Keratinocyte (primary cell): ENCODE results near the gene CRYGD. TPM values are rescaled to one million over a fixed set of nuclear protein-coding genes. Genes with fewer than 3 reads are reported as not detected.

Source experiments
- DNase-seq: peaks from one replicate; pipeline ENCODE4 v3.0.0-alpha.2; 2011; ENCODE audit warnings: low read depth, missing footprints, low spot score
- FAIRE-seq: peaks from 2 replicates; lab custom pipeline; 2011; peaks lifted over from hg19 to GRCh38; lab: Jason Lieb, UNC
- H2AFZ ChIP-seq: 2 replicates; pipeline ENCODE4 v1.6.0; 2012; ENCODE audit warnings: low read length, control low read depth, inconsistent platforms; ENCODE audit not compliant: control insufficient read depth
- H3K27ac ChIP-seq: 2 replicates; pipeline ENCODE4 v1.5.1; 2011; ENCODE audit warnings: low read length; ENCODE audit not compliant: control insufficient read depth, insufficient read depth
- H3K27me3 ChIP-seq: 3 replicates; pipeline ENCODE4 v1.6.0; 2011; ENCODE audit warnings: low read length; ENCODE audit not compliant: control insufficient read depth, insufficient read depth; ENCODE audit errors: extremely low read depth
- H3K36me3 ChIP-seq, 2 experiments: 2 replicates in 1 of 2; 3 replicates in 1 of 2; pipeline ENCODE4 v1.5.1; 2011; ENCODE audit warnings: low read length in 2 of 2, mild to moderate bottlenecking in 1 of 2; ENCODE audit not compliant: control insufficient read depth in 2 of 2, insufficient read depth in 2 of 2; ENCODE audit errors: extremely low read depth in 1 of 2
- H3K4me1 ChIP-seq: 3 replicates; pipeline ENCODE4 v1.5.1; 2011; ENCODE audit warnings: low read length; ENCODE audit not compliant: control insufficient read depth, insufficient read depth; ENCODE audit errors: extremely low read depth
- H3K4me2 ChIP-seq: 3 replicates; pipeline ENCODE4 v1.6.0; 2011; ENCODE audit warnings: low read depth, low read length; ENCODE audit not compliant: control insufficient read depth, insufficient read depth; ENCODE audit errors: extremely low read depth
- H3K4me3 ChIP-seq, 3 experiments: fragments of 200-600 bp in 1 of 3; sonication (generic) in 1 of 3; 2 replicates in 2 of 3; 3 replicates in 1 of 3; pipeline ENCODE4 v1.5.1; 2011 to 2016; ENCODE audit warnings: low read length in 3 of 3, mild to moderate bottlenecking in 3 of 3, control low read depth in 2 of 3, inconsistent platforms in 1 of 3, low read depth in 1 of 3, mixed read lengths in 1 of 3, mixed run types in 1 of 3, moderate library complexity in 1 of 3; ENCODE audit not compliant: control insufficient read depth in 2 of 3, insufficient read depth in 2 of 3; ENCODE audit errors: extremely low read depth in 1 of 3
- H3K79me2 ChIP-seq: 2 replicates; pipeline ENCODE4 v1.6.0; 2012; ENCODE audit warnings: low read length; ENCODE audit not compliant: control insufficient read depth, insufficient read depth
- H3K9ac ChIP-seq: 3 replicates; pipeline ENCODE4 v1.6.0; 2011; ENCODE audit warnings: low read length; ENCODE audit not compliant: control insufficient read depth, insufficient read depth; ENCODE audit errors: extremely low read depth
- H3K9me1 ChIP-seq: 3 replicates; pipeline ENCODE4 v1.6.0; 2011; ENCODE audit warnings: low read length; ENCODE audit not compliant: control insufficient read depth, insufficient read depth; ENCODE audit errors: extremely low read depth
- H3K9me3 ChIP-seq: 2 replicates; pipeline ENCODE4 v1.5.1; 2012; ENCODE audit warnings: low read depth, low read length; ENCODE audit not compliant: control insufficient read depth
- H4K20me1 ChIP-seq: 3 replicates; pipeline ENCODE4 v1.6.0; 2011; ENCODE audit warnings: low read length; ENCODE audit not compliant: control insufficient read depth, insufficient read depth; ENCODE audit errors: extremely low read depth
- EZH2 ChIP-seq: IDR thresholded peaks from one replicate; pipeline ENCODE4 v1.6.1; 2012; ENCODE audit warnings: inconsistent platforms, mild to moderate bottlenecking, low read length, moderate library complexity
- dilution Hi-C: fragments of 300-500 bp; cut with MboI; formaldehyde crosslinking; loops from one replicate; pipeline ENCODE4 v1.7.0; 2020; ENCODE audit warnings: low sequenced_read_pairs; ENCODE audit not compliant: extremely low pct_ligation_motif_present
- polyA plus RNA-seq, 5 experiments: library from polyadenylated mRNA; depleted of rRNA in 3 of 5; stranded (reverse) in 3 of 5; stranded (forward) in 1 of 5; unstranded in 1 of 5; fragments of >200 nt; gene quantifications; 1 replicate in 1 of 5; 2 replicates in 3 of 5; 3 replicates in 1 of 5; pipeline versions ENCODE4 v1.2.1 to v1.2.3, GENCODE V29; 2011 to 2012; ENCODE audit warnings: missing spikeins in 2 of 5, low read depth in 1 of 5, low replicate concordance in 1 of 5
- TF ChIP-seq, protein P1 (sequence below), 3 experiments: IDR thresholded peaks in 1 of 3; conservative IDR thresholded peaks in 1 of 3; optimal IDR thresholded peaks in 1 of 3; 2 replicates in 2 of 3; 3 replicates in 1 of 3; pipeline versions ENCODE3 to v1.5.1; 2011; ENCODE audit warnings: low read length in 3 of 3, mild to moderate bottlenecking in 3 of 3, moderate library complexity in 2 of 3, control low read depth in 1 of 3, inconsistent platforms in 1 of 3; ENCODE audit not compliant: insufficient read depth in 2 of 3; ENCODE audit errors: extremely low read depth in 1 of 3

The CRYGD gene
- polyA plus RNA-seq, 1 donor (not counting 4 experiments of a cell fraction or from before 2014, with no cell fraction given), result not detected

DNA sequence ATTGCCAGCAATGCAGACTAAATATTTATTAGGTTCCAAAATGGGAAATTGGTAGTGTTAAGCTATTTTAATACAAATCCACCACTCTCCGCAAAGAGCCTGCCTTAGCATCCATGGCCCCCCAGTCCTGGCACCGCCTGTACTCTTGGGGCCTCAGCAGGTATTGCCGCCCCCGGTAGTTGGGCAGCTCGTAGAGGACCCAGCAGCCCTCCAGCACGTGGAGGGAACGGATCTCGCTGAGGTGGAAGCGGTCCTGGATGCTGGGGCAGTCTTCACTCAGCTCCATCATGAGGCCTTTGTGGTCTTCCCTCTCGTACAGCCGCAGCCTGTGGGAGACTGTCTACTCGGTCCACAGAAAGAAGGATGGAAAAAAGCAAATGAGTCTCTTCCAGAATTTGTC is 3.8 kb upstream of the CRYGD start:
- Histone ChIP-seq H3K27me3 (peaks cover 12% of the 10 kb centered on the region), H3K27ac (no peak overlapping the region), H3K4me2 (no peak overlapping the region), H3K9me1 (no peaks in the 10 kb centered on the region), H3K79me2 (no peaks in the 10 kb centered on the region), H3K9me3 (no peaks in the 10 kb centered on the region), H3K9ac (no peak overlapping the region), H3K4me1 (peaks cover 8% of the 10 kb centered on the region), H4K20me1 (no peaks in the 10 kb centered on the region), H3K4me3 (no peak overlapping the region), H2AFZ (no peak overlapping the region), H3K36me3 (no peaks in the 10 kb centered on the region)
- DNase-seq, result no peak
- FAIRE-seq, result no peak
- no peak for TF ChIP-seq EZH2
- TF ChIP-seq, protein P1, sequence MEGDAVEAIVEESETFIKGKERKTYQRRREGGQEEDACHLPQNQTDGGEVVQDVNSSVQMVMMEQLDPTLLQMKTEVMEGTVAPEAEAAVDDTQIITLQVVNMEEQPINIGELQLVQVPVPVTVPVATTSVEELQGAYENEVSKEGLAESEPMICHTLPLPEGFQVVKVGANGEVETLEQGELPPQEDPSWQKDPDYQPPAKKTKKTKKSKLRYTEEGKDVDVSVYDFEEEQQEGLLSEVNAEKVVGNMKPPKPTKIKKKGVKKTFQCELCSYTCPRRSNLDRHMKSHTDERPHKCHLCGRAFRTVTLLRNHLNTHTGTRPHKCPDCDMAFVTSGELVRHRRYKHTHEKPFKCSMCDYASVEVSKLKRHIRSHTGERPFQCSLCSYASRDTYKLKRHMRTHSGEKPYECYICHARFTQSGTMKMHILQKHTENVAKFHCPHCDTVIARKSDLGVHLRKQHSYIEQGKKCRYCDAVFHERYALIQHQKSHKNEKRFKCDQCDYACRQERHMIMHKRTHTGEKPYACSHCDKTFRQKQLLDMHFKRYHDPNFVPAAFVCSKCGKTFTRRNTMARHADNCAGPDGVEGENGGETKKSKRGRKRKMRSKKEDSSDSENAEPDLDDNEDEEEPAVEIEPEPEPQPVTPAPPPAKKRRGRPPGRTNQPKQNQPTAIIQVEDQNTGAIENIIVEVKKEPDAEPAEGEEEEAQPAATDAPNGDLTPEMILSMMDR (optimal IDR thresholded peaks at IDR 0.05 in 1 of 3, IDR thresholded peaks at IDR 0.05 in 1 of 3, conservative IDR thresholded peaks at IDR 0.05 in 1 of 3; ENCODE audit: extremely low read depth in 1 of 3, insufficient read depth in 2 of 3, low read length in 3 of 3), result no peak
- dilution Hi-C loops, result no loop called here

DNA sequence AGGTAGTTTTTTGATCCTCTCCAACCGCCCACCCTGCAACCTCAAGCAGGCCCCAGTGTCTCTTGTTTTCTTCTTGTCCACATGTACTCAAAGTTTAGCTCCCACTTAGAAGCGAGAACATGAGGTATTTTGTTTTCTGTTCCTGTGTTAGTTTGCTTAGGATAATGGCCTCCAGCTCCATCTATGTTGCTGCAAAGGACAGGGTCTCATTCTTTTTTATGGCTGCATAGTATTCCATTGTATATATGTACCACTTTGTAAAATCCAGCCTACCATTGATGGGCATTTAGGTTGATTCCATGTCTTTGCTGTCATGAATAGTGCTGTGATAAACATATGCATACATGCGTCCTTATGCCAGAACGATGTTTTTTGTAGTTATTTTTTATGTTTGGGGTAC is 2.8 kb upstream of the CRYGD start:
- peaks cover 12% of the 10 kb centered on the region for H3K27me3 ChIP-seq
- no peak for TF ChIP-seq EZH2
- TF ChIP-seq, protein P1 (optimal IDR thresholded peaks at IDR 0.05 in 1 of 3, IDR thresholded peaks at IDR 0.05 in 1 of 3, conservative IDR thresholded peaks at IDR 0.05 in 1 of 3; ENCODE audit: extremely low read depth in 1 of 3, insufficient read depth in 2 of 3, low read length in 3 of 3), result no peak
- H3K36me3 ChIP-seq, result no peaks in the 10 kb centered on the region
- no peak overlapping the region for H3K4me2 ChIP-seq
- FAIRE-seq, result no peak
- no peak overlapping the region for H2AFZ ChIP-seq
- no peak overlapping the region for H3K9ac ChIP-seq
- H3K79me2 ChIP-seq, result no peaks in the 10 kb centered on the region
- peaks cover 8% of the 10 kb centered on the region for H3K4me1 ChIP-seq
- no peak for DNase-seq
- H3K27ac ChIP-seq, result no peak overlapping the region
- no peaks in the 10 kb centered on the region for H4K20me1 ChIP-seq
- H3K9me1 ChIP-seq, result no peaks in the 10 kb centered on the region
- H3K9me3 ChIP-seq, result no peaks in the 10 kb centered on the region
- dilution Hi-C loops, result no loop called here
- no peak overlapping the region for H3K4me3 ChIP-seq
